Measurements from ENCODE around the gene DLG1. TPM values are rescaled to one million over a fixed set of nuclear protein-coding genes. Genes with fewer than 3 reads are reported as not detected.

The DLG1 gene
- total RNA-seq, 2 experiments from 2014 or later: 48.9 to 95.1 TPM

DNA sequence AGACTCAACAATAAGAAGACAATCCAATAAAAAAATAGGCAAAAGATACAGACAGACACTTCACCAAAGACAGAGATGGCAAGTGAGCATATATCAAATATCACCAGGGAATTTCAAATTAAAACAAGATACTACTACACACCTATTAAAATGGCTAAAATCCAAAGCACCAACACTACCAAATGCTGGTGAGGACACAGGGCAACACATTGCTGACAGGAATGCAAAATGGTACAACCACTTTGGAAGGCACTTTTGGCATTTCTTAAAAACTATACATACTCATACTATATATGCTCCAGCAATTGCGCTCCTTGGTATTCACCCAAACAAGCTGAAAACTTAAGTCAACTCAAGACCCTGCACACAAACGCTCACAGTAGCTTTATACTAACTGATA lies 12.9 kb downstream of the DLG1 start:
- BruUV-seq (replicated peaks): no TSS peak
- peaks cover 44% of the 10 kb centered on the region; the same call in 1 of the 2 replicates for H3K79me2 ChIP-seq (ENCODE audit: insufficient read depth, low read depth, low read length)
- no peak overlapping the region for H2AFZ ChIP-seq (ENCODE audit: low read length)
- ChIA-PET POLR2A (interaction anchor here (0.7 to 1.2 kb wide), 2 partner anchors 10 to 23 kb away, joined by 3 to 5 read pairs; no protein-coding TSS in a partner anchor), CTCF (ENCODE audit: unreplicated experiment) (no interaction called here)
- peaks cover 90% of the 10 kb centered on the region for H3K36me3 ChIP-seq (ENCODE audit: insufficient read depth, low read length)
- no peaks in the 10 kb centered on the region for H3K9me3 ChIP-seq (ENCODE audit: low read length)
- no peak overlapping the region for H3K27ac ChIP-seq (ENCODE audit: low read depth, low read length, poor library complexity, severe bottlenecking)
- DNase-seq (ENCODE audit: low spot score): no peak
- H3K4me1 ChIP-seq (ENCODE audit: insufficient read depth, low read length, poor library complexity, severe bottlenecking): no peaks in the 10 kb centered on the region
- intact Hi-C loops (cut with micrococcal nuclease; ENCODE audit: unreplicated experiment): no loop called here
- H4K20me1 ChIP-seq (ENCODE audit: insufficient read depth, low read length): peaks cover 5% of the 10 kb centered on the region; the same call in 1 of the 2 replicates
- H3K4me3 ChIP-seq (ENCODE audit: low read depth, low read length, poor library complexity, severe bottlenecking): no peak overlapping the region
- TF ChIP-seq CTCF (conservative IDR thresholded peaks at IDR 0.05; ENCODE audit: low read length) (no peak), EZH2phosphoT487 (IDR thresholded peaks at IDR 0.05; ENCODE audit: borderline replicate concordance, low read depth, low read length) (no peak)
- H3K4me2 ChIP-seq (ENCODE audit: low read length): no peak overlapping the region
- no peaks in the 10 kb centered on the region for H3K9me2 ChIP-seq (ENCODE audit: insufficient read depth, low read length)

DNA sequence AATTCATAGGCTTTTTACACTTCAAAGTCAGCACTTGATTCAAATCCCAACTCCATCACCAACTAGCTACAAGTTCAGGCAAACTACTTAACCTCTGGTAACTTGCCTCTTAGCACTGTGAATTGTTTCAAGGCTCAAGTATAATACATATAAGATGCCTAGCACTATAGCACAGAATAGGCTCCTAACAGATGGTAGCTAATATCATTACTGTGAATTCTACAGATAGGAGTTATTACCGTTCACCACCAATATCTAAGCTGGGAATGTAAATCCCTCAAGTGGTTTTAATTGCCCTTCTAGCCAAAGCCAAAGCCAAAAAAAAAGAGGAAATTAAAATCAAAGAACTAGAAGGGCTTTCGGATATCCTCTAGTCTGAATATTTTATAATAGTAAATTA lies 15.4 kb downstream of the DLG1 start:
- Histone ChIP-seq H3K36me3 (ENCODE audit: insufficient read depth, low read length) (peaks cover 91% of the 10 kb centered on the region), H3K4me1 (ENCODE audit: insufficient read depth, low read length, poor library complexity, severe bottlenecking) (no peaks in the 10 kb centered on the region), H3K9me3 (ENCODE audit: low read length) (no peaks in the 10 kb centered on the region), H3K9me2 (ENCODE audit: insufficient read depth, low read length) (no peaks in the 10 kb centered on the region), H3K4me2 (ENCODE audit: low read length) (no peak overlapping the region), H4K20me1 (ENCODE audit: insufficient read depth, low read length) (peaks cover 5% of the 10 kb centered on the region; the same call in 1 of the 2 replicates), H3K79me2 (ENCODE audit: insufficient read depth, low read depth, low read length) (peaks cover 51% of the 10 kb centered on the region; the same call in 1 of the 2 replicates), H3K4me3 (ENCODE audit: low read depth, low read length, poor library complexity, severe bottlenecking) (no peak overlapping the region), H3K27ac (ENCODE audit: low read depth, low read length, poor library complexity, severe bottlenecking) (no peak overlapping the region), H2AFZ (ENCODE audit: low read length) (no peak overlapping the region)
- CTCF ChIA-PET (ENCODE audit: unreplicated experiment): no interaction called here
- intact Hi-C loops (cut with micrococcal nuclease; ENCODE audit: unreplicated experiment): no loop called here
- TF ChIP-seq EZH2phosphoT487 (IDR thresholded peaks at IDR 0.05; ENCODE audit: borderline replicate concordance, low read depth, low read length) (no peak), CTCF (conservative IDR thresholded peaks at IDR 0.05; ENCODE audit: low read length) (no peak)
- no peak for DNase-seq (ENCODE audit: low spot score)
- no TSS peak for BruUV-seq (replicated peaks)
- POLR2A ChIA-PET: interaction anchor here (0.8 to 1.0 kb wide), 2 partner anchors 15 to 43 kb away, joined by 3 read pairs; no protein-coding TSS in a partner anchor

GRCh38 chr3:197281849-197282248 lies 16.6 kb downstream of the DLG1 start:
- H3K9me2 ChIP-seq (ENCODE audit: insufficient read depth, low read length): no peaks in the 10 kb centered on the region
- no peak overlapping the region for H2AFZ ChIP-seq (ENCODE audit: low read length)
- H3K4me2 ChIP-seq (ENCODE audit: low read length): no peak overlapping the region
- H3K9me3 ChIP-seq (ENCODE audit: low read length): no peaks in the 10 kb centered on the region
- H4K20me1 ChIP-seq (ENCODE audit: insufficient read depth, low read length): peaks cover 5% of the 10 kb centered on the region; the same call in 1 of the 2 replicates
- no peak overlapping the region for H3K4me3 ChIP-seq (ENCODE audit: low read depth, low read length, poor library complexity, severe bottlenecking)
- TF ChIP-seq EZH2phosphoT487 (IDR thresholded peaks at IDR 0.05; ENCODE audit: borderline replicate concordance, low read depth, low read length): no peak
- TF ChIP-seq CTCF (conservative IDR thresholded peaks at IDR 0.05; ENCODE audit: low read length): no peak
- DNase-seq (ENCODE audit: low spot score): no peak
- BruUV-seq (replicated peaks): TSS peak; percentile 8
- intact Hi-C loops (cut with micrococcal nuclease; ENCODE audit: unreplicated experiment): no loop called here
- no peak overlapping the region for H3K27ac ChIP-seq (ENCODE audit: low read depth, low read length, poor library complexity, severe bottlenecking)
- POLR2A ChIA-PET: no interaction called here
- H3K36me3 ChIP-seq (ENCODE audit: insufficient read depth, low read length): peaks cover 90% of the 10 kb centered on the region
- peaks cover 47% of the 10 kb centered on the region; the same call in 1 of the 2 replicates for H3K79me2 ChIP-seq (ENCODE audit: insufficient read depth, low read depth, low read length)
- CTCF ChIA-PET (ENCODE audit: unreplicated experiment): no interaction called here
- H3K4me1 ChIP-seq (ENCODE audit: insufficient read depth, low read length, poor library complexity, severe bottlenecking): no peaks in the 10 kb centered on the region
